WTC11 (cell line): ENCODE data around the gene ZNF354C. TPM values are rescaled to one million over a fixed set of nuclear protein-coding genes. Genes with fewer than 3 reads are reported as not detected.

ENCODE experiments used
- ATAC-seq: fragments of 200-7000 bp; cut with Tn5 transposase; 2 replicates; pipeline ENCODE4 v1.10.0; 2021; ENCODE audit warnings: mild to moderate bottlenecking, moderate library complexity
- CTCF ChIA-PET: fragments of 300-600 bp; sonication (Branson Sonifier 250); formaldehyde crosslinking; loops from one replicate; lab custom pipeline; 2021; ENCODE audit warnings: antibody characterized with exemption; lab: Charles Lee
- POLR2A ChIA-PET: fragments of 350-600 bp; sonication (Branson Sonifier 250); formaldehyde crosslinking; loops from one replicate; lab custom pipeline; 2021; ENCODE audit warnings: antibody characterized with exemption; lab: Charles Lee
- DNase-seq: peaks from one replicate; pipeline ENCODE4 v3.0.0; 2021; ENCODE audit warnings: low spot score
- H3K27ac Mint-ChIP-seq: 2 replicates; pipeline ENCODE4 v1.8.0; 2021; ENCODE audit warnings: mixed read lengths
- H3K27me3 Mint-ChIP-seq: 2 replicates; pipeline ENCODE4 v1.8.0; 2021; ENCODE audit warnings: low read depth, mild to moderate bottlenecking, moderate library complexity, mixed read lengths
- H3K36me3 Mint-ChIP-seq: 2 replicates; pipeline ENCODE4 v1.8.0; 2021; ENCODE audit warnings: mixed read lengths
- H3K4me1 Mint-ChIP-seq: 2 replicates; pipeline ENCODE4 v1.8.0; 2022; ENCODE audit warnings: mixed read lengths
- H3K4me3 Mint-ChIP-seq: 2 replicates; pipeline ENCODE4 v1.8.0; 2021; ENCODE audit warnings: mild to moderate bottlenecking, moderate library complexity, mixed read lengths
- H3K9me3 Mint-ChIP-seq: 2 replicates; pipeline ENCODE4 v1.8.0; 2021; ENCODE audit warnings: mixed read lengths
- ATF1 ChIP-seq: sonication (generic); formaldehyde crosslinking; IDR thresholded peaks from 2 replicates; pipeline ENCODE4 v1.8.1; 2023; ENCODE audit warnings: mild to moderate bottlenecking, moderate library complexity, missing genetic modification reagents
- CBFB ChIP-seq: sonication (generic); formaldehyde crosslinking; IDR thresholded peaks from 2 replicates; pipeline ENCODE4 v1.8.1; 2022; ENCODE audit warnings: mild to moderate bottlenecking, low read depth, missing genetic modification reagents
- CREB1 ChIP-seq: sonication (generic); formaldehyde crosslinking; IDR thresholded peaks from 2 replicates; pipeline ENCODE4 v1.8.0; 2023; ENCODE audit warnings: mild to moderate bottlenecking, missing genetic modification reagents
- FOXP1 ChIP-seq: sonication (generic); formaldehyde crosslinking; IDR thresholded peaks from 2 replicates; pipeline ENCODE4 v1.8.0; 2022; ENCODE audit warnings: missing genetic modification reagents, mild to moderate bottlenecking, moderate library complexity, borderline replicate concordance
- GABPB1 ChIP-seq: sonication (generic); formaldehyde crosslinking; IDR thresholded peaks from 2 replicates; pipeline ENCODE4 v1.8.1; 2023; ENCODE audit warnings: mild to moderate bottlenecking, missing genetic modification reagents
- NFATC4 ChIP-seq: fragments of 250-450 bp; sonication (Bioruptor Pico); IDR thresholded peaks from 2 replicates; pipeline ENCODE4 v1.9.0; 2021; ENCODE audit warnings: mild to moderate bottlenecking
- NR1H2 ChIP-seq: sonication (generic); formaldehyde crosslinking; IDR thresholded peaks from 2 replicates; pipeline ENCODE4 v1.9.0; 2021; ENCODE audit warnings: mild to moderate bottlenecking, moderate library complexity, missing genetic modification reagents
- SOX15 ChIP-seq: fragments of 250-450 bp; sonication (Bioruptor Pico); IDR thresholded peaks from 2 replicates; pipeline ENCODE4 v1.9.0; 2021; ENCODE audit warnings: mild to moderate bottlenecking
- TCF7 ChIP-seq: sonication (generic); formaldehyde crosslinking; IDR thresholded peaks from 2 replicates; pipeline ENCODE4 v1.8.0; 2022; ENCODE audit warnings: mild to moderate bottlenecking, low read depth, missing genetic modification reagents, moderate library complexity
- ZNF121 ChIP-seq: sonication (generic); formaldehyde crosslinking; IDR thresholded peaks from 2 replicates; pipeline ENCODE4 v1.8.0; 2023; ENCODE audit warnings: missing genetic modification reagents
- ZNF138 ChIP-seq: sonication (generic); formaldehyde crosslinking; conservative IDR thresholded peaks from 2 replicates; pipeline ENCODE4 v1.8.1; 2022; ENCODE audit warnings: mild to moderate bottlenecking, moderate library complexity, missing genetic modification reagents
- ZNF263 ChIP-seq: sonication (generic); formaldehyde crosslinking; IDR thresholded peaks from 2 replicates; pipeline ENCODE4 v1.8.1; 2022; ENCODE audit warnings: low read depth, mild to moderate bottlenecking, moderate library complexity, missing genetic modification reagents
- ZNF396 ChIP-seq: fragments of 250-450 bp; sonication (Bioruptor Pico); IDR thresholded peaks from 2 replicates; pipeline ENCODE4 v1.8.0; 2021; ENCODE audit warnings: mild to moderate bottlenecking, moderate library complexity, borderline replicate concordance
- total RNA-seq: library from RNA; stranded (reverse); gene quantifications from 3 replicates; pipeline ENCODE4 v1.2.3, GENCODE V29; 2021
- TF ChIP-seq, protein P1 (sequence below): sonication (generic); formaldehyde crosslinking; IDR thresholded peaks from 2 replicates; pipeline ENCODE4 v1.8.1; 2023; ENCODE audit warnings: mild to moderate bottlenecking, missing genetic modification reagents
- TF ChIP-seq, protein P2 (sequence below): fragments of 250-450 bp; sonication (Bioruptor Pico); IDR thresholded peaks from 2 replicates; pipeline ENCODE4 v1.9.0; 2021; ENCODE audit warnings: mild to moderate bottlenecking
- TF ChIP-seq, protein P3 (sequence below): sonication (generic); formaldehyde crosslinking; conservative IDR thresholded peaks from 2 replicates; pipeline ENCODE4 v1.8.1; 2022; ENCODE audit warnings: mild to moderate bottlenecking, missing genetic modification reagents
- TF ChIP-seq, protein P4 (sequence below): sonication (generic); formaldehyde crosslinking; IDR thresholded peaks from 2 replicates; pipeline ENCODE4 v1.8.1; 2022; ENCODE audit warnings: mild to moderate bottlenecking, moderate library complexity, missing genetic modification reagents
- TF ChIP-seq, protein P5 (sequence below): fragments of 250-450 bp; sonication (Bioruptor Pico); IDR thresholded peaks from 2 replicates; pipeline ENCODE4 v2.1.2; 2022; ENCODE audit warnings: mild to moderate bottlenecking, moderate library complexity
- TF ChIP-seq, protein P6 (sequence below): fragments of 250-450 bp; sonication (Bioruptor Pico); conservative IDR thresholded peaks from 2 replicates; pipeline ENCODE4 v1.9.0; 2021; ENCODE audit warnings: mild to moderate bottlenecking
- TF ChIP-seq, protein P7 (sequence below): sonication (generic); formaldehyde crosslinking; IDR thresholded peaks from 2 replicates; pipeline ENCODE4 v1.8.1; 2023; ENCODE audit warnings: mild to moderate bottlenecking, missing genetic modification reagents

Gene ZNF354C
- total RNA-seq, 1 experiment from 2014 or later, result 7.9 TPM

DNA sequence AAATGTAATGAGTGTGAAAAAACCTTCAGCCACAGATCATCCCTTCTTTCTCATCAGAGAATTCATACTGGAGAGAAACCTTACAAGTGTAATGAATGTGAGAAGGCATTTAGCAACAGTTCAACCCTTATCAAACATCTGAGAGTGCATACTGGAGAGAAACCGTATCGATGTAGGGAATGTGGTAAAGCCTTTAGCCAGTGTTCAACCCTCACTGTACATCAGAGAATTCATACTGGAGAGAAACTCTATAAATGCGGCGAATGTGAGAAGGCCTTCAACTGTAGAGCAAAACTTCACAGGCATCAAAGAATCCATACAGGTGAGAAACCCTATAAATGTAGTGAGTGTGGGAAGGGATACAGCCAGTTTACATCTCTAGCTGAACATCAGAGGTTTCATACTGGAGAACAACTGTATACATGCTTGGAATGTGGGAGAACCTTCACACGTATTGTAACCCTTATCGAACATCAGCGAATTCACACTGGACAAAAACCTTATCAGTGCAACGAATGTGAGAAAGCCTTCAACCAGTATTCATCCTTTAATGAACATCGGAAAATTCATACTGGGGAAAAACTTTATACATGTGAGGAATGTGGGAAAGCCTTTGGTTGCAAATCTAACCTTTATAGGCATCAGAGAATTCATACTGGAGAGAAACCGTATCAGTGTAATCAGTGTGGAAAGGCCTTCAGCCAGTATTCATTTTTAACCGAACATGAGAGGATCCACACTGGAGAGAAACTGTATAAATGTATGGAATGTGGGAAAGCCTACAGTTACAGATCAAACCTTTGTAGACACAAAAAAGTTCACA, 19.2 kb downstream of the ZNF354C start:
- no peaks in the 10 kb centered on the region for H3K4me1 Mint-ChIP-seq
- ChIA-PET POLR2A (no interaction called here), CTCF (no interaction called here)
- DNase-seq (no peak), ATAC-seq (no peak)
- H3K4me3 Mint-ChIP-seq, result no peak overlapping the region
- H3K36me3 Mint-ChIP-seq, result peaks cover 90% of the 10 kb centered on the region
- no peak overlapping the region for H3K27ac Mint-ChIP-seq
- peaks cover 85% of the 10 kb centered on the region for H3K9me3 Mint-ChIP-seq
- peaks cover 39% of the 10 kb centered on the region for H3K27me3 Mint-ChIP-seq
- no peak for TF ChIP-seq NR1H2 (CRISPR knock-in tag)
- TF ChIP-seq, protein P1, sequence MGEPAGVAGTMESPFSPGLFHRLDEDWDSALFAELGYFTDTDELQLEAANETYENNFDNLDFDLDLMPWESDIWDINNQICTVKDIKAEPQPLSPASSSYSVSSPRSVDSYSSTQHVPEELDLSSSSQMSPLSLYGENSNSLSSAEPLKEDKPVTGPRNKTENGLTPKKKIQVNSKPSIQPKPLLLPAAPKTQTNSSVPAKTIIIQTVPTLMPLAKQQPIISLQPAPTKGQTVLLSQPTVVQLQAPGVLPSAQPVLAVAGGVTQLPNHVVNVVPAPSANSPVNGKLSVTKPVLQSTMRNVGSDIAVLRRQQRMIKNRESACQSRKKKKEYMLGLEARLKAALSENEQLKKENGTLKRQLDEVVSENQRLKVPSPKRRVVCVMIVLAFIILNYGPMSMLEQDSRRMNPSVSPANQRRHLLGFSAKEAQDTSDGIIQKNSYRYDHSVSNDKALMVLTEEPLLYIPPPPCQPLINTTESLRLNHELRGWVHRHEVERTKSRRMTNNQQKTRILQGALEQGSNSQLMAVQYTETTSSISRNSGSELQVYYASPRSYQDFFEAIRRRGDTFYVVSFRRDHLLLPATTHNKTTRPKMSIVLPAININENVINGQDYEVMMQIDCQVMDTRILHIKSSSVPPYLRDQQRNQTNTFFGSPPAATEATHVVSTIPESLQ (CRISPR knock-in tag), result no peak
- TF ChIP-seq SOX15, result no peak
- TF ChIP-seq, protein P2, sequence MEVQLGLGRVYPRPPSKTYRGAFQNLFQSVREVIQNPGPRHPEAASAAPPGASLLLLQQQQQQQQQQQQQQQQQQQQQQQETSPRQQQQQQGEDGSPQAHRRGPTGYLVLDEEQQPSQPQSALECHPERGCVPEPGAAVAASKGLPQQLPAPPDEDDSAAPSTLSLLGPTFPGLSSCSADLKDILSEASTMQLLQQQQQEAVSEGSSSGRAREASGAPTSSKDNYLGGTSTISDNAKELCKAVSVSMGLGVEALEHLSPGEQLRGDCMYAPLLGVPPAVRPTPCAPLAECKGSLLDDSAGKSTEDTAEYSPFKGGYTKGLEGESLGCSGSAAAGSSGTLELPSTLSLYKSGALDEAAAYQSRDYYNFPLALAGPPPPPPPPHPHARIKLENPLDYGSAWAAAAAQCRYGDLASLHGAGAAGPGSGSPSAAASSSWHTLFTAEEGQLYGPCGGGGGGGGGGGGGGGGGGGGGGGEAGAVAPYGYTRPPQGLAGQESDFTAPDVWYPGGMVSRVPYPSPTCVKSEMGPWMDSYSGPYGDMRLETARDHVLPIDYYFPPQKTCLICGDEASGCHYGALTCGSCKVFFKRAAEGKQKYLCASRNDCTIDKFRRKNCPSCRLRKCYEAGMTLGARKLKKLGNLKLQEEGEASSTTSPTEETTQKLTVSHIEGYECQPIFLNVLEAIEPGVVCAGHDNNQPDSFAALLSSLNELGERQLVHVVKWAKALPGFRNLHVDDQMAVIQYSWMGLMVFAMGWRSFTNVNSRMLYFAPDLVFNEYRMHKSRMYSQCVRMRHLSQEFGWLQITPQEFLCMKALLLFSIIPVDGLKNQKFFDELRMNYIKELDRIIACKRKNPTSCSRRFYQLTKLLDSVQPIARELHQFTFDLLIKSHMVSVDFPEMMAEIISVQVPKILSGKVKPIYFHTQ (CRISPR knock-in tag), result no peak
- TF ChIP-seq ZNF138, result no peak
- TF ChIP-seq GABPB1 (CRISPR knock-in tag), result no peak
- TF ChIP-seq, protein P3, sequence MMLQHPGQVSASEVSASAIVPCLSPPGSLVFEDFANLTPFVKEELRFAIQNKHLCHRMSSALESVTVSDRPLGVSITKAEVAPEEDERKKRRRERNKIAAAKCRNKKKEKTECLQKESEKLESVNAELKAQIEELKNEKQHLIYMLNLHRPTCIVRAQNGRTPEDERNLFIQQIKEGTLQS, result no peak
- TF ChIP-seq NFATC4, result no peak
- TF ChIP-seq, protein P4, sequence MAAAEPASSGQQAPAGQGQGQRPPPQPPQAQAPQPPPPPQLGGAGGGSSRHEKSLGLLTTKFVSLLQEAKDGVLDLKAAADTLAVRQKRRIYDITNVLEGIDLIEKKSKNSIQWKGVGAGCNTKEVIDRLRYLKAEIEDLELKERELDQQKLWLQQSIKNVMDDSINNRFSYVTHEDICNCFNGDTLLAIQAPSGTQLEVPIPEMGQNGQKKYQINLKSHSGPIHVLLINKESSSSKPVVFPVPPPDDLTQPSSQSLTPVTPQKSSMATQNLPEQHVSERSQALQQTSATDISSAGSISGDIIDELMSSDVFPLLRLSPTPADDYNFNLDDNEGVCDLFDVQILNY, result no peak
- no peak for TF ChIP-seq ATF1
- TF ChIP-seq, protein P5, sequence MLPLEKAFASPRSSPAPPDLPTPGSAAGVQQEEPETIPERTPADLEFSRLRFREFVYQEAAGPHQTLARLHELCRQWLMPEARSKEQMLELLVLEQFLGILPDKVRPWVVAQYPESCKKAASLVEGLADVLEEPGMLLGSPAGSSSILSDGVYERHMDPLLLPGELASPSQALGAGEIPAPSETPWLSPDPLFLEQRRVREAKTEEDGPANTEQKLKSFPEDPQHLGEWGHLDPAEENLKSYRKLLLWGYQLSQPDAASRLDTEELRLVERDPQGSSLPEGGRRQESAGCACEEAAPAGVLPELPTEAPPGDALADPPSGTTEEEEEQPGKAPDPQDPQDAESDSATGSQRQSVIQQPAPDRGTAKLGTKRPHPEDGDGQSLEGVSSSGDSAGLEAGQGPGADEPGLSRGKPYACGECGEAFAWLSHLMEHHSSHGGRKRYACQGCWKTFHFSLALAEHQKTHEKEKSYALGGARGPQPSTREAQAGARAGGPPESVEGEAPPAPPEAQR (CRISPR knock-in tag), result no peak
- TF ChIP-seq CREB1, result no peak
- TF ChIP-seq TCF7 (CRISPR knock-in tag), result no peak
- TF ChIP-seq FOXP1, result no peak
- TF ChIP-seq, protein P6, sequence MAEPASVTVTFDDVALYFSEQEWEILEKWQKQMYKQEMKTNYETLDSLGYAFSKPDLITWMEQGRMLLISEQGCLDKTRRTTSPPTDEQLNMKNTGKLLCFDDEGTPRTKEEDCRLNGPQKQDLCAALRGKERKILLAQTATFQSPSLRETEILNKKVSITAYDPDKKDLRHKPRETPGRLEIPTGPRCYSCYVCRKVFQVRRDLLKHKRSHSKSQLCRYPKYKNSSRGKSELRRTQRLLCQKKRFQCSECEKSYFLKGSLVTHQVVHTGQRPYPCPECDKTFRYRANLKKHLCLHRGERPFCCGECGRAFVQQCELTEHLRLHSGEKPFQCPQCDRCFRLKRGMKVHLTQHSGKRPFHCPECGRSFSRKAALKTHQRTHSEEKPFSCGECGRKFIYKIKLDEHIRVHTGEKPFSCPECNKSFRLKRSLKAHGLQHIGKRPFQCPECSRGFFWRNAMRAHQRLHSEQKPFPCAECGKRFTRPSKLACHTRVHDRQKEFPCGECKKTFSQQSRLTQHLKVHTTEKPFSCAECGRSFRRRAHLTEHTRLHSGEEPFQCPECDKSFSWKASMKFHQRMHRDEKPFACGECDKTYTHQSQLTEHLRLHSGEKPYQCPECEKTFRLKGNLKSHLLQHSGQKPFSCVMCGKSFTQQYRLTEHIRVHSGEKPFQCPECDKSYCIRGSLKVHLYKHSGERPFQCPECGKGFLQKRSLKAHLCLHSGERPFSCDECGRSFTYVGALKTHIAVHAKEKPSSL, result no peak
- TF ChIP-seq, protein P7, sequence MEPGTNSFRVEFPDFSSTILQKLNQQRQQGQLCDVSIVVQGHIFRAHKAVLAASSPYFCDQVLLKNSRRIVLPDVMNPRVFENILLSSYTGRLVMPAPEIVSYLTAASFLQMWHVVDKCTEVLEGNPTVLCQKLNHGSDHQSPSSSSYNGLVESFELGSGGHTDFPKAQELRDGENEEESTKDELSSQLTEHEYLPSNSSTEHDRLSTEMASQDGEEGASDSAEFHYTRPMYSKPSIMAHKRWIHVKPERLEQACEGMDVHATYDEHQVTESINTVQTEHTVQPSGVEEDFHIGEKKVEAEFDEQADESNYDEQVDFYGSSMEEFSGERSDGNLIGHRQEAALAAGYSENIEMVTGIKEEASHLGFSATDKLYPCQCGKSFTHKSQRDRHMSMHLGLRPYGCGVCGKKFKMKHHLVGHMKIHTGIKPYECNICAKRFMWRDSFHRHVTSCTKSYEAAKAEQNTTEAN (CRISPR knock-in tag), result no peak
- no peak for TF ChIP-seq ZNF396 (CRISPR knock-in tag)
- no peak for TF ChIP-seq ZNF121 (CRISPR knock-in tag)
- no peak for TF ChIP-seq ZNF263 (CRISPR knock-in tag)
- TF ChIP-seq CBFB (CRISPR knock-in tag), result no peak
